Chondrocyte (in vitro differentiated cells): Measurements from ENCODE around the gene KRTAP4-4. TPM values are rescaled to one million over a fixed set of nuclear protein-coding genes. Genes with fewer than 3 reads are reported as not detected.

Source experiments
- total RNA-seq: library from RNA; stranded (reverse); gene quantifications from 3 replicates; pipeline ENCODE4 v1.2.1, GENCODE V29; 2021

Gene KRTAP4-4
- total RNA-seq, 1 donor from 2014 or later: not detected

Other genes with a start within 250 kb of the KRTAP4-4 start
- not detected in 3 replicates for gene KRT23, start 223.1 kb downstream of the KRTAP4-4 start, total RNA-seq
- not detected in 3 replicates for gene KRT39, start 193.8 kb downstream of the KRTAP4-4 start, total RNA-seq
- not detected in 3 replicates for gene KRT40, start 176.4 kb downstream of the KRTAP4-4 start, total RNA-seq
- gene KRTAP3-3, start 166.6 kb downstream of the KRTAP4-4 start, total RNA-seq: not detected in 3 replicates
- gene KRTAP3-2, start 160.8 kb downstream of the KRTAP4-4 start, total RNA-seq: not detected in 3 replicates
- not detected in 3 replicates for gene KRTAP3-1, start 151.6 kb downstream of the KRTAP4-4 start, total RNA-seq
- not detected in 3 replicates for gene KRTAP1-5, start 133.5 kb downstream of the KRTAP4-4 start, total RNA-seq
- not detected in 3 replicates for gene KRTAP1-4, start 130.6 kb downstream of the KRTAP4-4 start, total RNA-seq
- gene KRTAP1-3, start 125.9 kb downstream of the KRTAP4-4 start, total RNA-seq: not detected in 3 replicates
- not detected in 3 replicates for gene KRTAP1-1, start 119.3 kb downstream of the KRTAP4-4 start, total RNA-seq
- gene KRTAP2-1, start 113.4 kb downstream of the KRTAP4-4 start, total RNA-seq: not detected in 3 replicates
- gene KRTAP2-2, start 105.5 kb downstream of the KRTAP4-4 start, total RNA-seq: not detected in 3 replicates
- gene KRTAP2-3, start 100.6 kb downstream of the KRTAP4-4 start, total RNA-seq: not detected in 3 replicates
- gene KRTAP2-4, start 94.9 kb downstream of the KRTAP4-4 start, total RNA-seq: not detected in 3 replicates
- gene KRTAP4-7, start 76.6 kb downstream of the KRTAP4-4 start, total RNA-seq: not detected in 3 replicates
- gene KRTAP4-8, start 62.6 kb downstream of the KRTAP4-4 start, total RNA-seq: not detected in 3 replicates
- gene KRTAP4-16, start 58.5 kb downstream of the KRTAP4-4 start, total RNA-seq: not detected in 3 replicates
- gene KRTAP4-9, start 55.4 kb downstream of the KRTAP4-4 start, total RNA-seq: not detected in 3 replicates
- gene KRTAP4-11, start 42.4 kb downstream of the KRTAP4-4 start, total RNA-seq: not detected in 3 replicates
- gene KRTAP4-12, start 36.6 kb downstream of the KRTAP4-4 start, total RNA-seq: not detected in 3 replicates
- gene KRTAP4-6, start 20.2 kb downstream of the KRTAP4-4 start, total RNA-seq: not detected in 3 replicates
- not detected in 3 replicates for gene KRTAP4-5, start 10.9 kb downstream of the KRTAP4-4 start, total RNA-seq
- not detected in 3 replicates for gene KRTAP4-3, start 7.5 kb upstream of the KRTAP4-4 start, total RNA-seq
- gene KRTAP4-2, start 17.5 kb upstream of the KRTAP4-4 start, total RNA-seq: not detected in 3 replicates
- gene KRTAP4-1, start 24.2 kb upstream of the KRTAP4-4 start, total RNA-seq: not detected in 3 replicates
- gene KRTAP9-1, start 29.1 kb upstream of the KRTAP4-4 start, total RNA-seq: not detected in 3 replicates
- not detected in 3 replicates for gene KRTAP9-2, start 65.9 kb upstream of the KRTAP4-4 start, total RNA-seq
- gene KRTAP9-3, start 71.7 kb upstream of the KRTAP4-4 start, total RNA-seq: not detected in 3 replicates
- not detected in 3 replicates for gene KRTAP9-8, start 77.3 kb upstream of the KRTAP4-4 start, total RNA-seq
- gene KRTAP9-4, start 88.9 kb upstream of the KRTAP4-4 start, total RNA-seq: not detected in 3 replicates
- gene KRTAP9-9, start 94.6 kb upstream of the KRTAP4-4 start, total RNA-seq: not detected in 3 replicates
- gene KRTAP9-6, start 104.6 kb upstream of the KRTAP4-4 start, total RNA-seq: not detected in 3 replicates
- not detected in 3 replicates for gene KRTAP9-7, start 115.0 kb upstream of the KRTAP4-4 start, total RNA-seq
- gene KRTAP29-1, start 142.1 kb upstream of the KRTAP4-4 start, total RNA-seq: not detected in 3 replicates
- not detected in 3 replicates for gene KRTAP16-1, start 148.6 kb upstream of the KRTAP4-4 start, total RNA-seq
- not detected in 3 replicates for gene KRTAP17-1, start 155.0 kb upstream of the KRTAP4-4 start, total RNA-seq
- not detected in 3 replicates for gene KRT33A, start 190.1 kb upstream of the KRTAP4-4 start, total RNA-seq
- not detected in 3 replicates for gene KRT33B, start 209.1 kb upstream of the KRTAP4-4 start, total RNA-seq
- gene KRT34, start 221.6 kb upstream of the KRTAP4-4 start, total RNA-seq: not detected in 3 replicates
- not detected in 3 replicates for gene KRT31, start 236.9 kb upstream of the KRTAP4-4 start, total RNA-seq